RKO (cell line): ENCODE measurements around the gene LDAF1.

Source experiments
- DNase-seq: peaks from one replicate; pipeline ENCODE4 v3.0.0-alpha.2; 2016; ENCODE audit warnings: low spot score

The LDAF1 gene

DNA sequence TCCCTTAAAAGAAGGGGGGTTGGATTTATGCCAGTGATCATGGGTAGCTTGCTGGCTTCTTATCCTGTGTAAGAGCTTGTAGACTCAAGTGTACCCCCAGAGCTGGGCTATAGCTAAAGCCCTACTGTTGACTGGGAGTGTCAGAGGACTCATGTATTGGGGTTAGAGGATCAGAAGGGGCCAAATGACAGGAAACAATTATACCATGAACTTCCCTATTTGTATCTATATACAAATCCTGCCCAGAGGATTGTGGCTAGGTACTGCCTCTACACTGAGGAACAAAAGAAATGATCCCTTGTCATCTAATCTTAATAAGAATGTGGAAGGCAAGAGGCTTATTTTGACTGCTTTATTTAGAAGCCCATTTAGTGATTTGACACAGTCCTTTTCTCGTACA, 38.6 kb downstream of the LDAF1 start:
- DNase-seq: no peak

- no peak for DNase-seq
Measured at GRCh38 chr16:21197621-21198020, 39.1 kb downstream of the LDAF1 start.

DNA sequence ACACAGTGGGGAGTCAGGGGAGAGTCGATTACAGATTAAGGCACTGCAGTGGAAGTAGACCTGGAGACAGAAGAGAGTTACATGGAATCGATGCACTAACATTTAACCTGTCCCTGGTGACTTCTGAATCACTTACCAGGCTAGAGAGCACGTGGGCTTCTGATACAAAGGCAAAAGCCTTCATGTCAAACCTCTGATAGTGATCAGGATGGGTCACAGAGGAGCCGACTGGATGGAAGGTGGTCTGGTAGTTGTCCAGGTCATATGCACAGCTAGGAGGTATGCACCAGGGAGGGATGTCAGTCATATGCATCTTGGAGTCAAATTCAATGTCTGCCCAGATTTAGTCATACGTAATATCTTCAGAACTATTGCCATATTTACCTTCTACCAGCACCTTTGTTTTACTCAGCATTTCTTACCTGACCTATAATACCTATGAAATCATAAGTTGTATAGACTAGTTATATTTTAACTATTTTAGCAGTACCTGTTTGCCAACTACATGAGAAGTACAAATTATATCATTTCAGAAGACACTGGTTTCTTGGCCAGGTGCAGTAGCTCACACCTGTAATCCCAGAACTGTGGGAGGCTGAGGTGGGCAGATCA, 41.2 kb downstream of the LDAF1 start:
- DNase-seq: no peak

DNA sequence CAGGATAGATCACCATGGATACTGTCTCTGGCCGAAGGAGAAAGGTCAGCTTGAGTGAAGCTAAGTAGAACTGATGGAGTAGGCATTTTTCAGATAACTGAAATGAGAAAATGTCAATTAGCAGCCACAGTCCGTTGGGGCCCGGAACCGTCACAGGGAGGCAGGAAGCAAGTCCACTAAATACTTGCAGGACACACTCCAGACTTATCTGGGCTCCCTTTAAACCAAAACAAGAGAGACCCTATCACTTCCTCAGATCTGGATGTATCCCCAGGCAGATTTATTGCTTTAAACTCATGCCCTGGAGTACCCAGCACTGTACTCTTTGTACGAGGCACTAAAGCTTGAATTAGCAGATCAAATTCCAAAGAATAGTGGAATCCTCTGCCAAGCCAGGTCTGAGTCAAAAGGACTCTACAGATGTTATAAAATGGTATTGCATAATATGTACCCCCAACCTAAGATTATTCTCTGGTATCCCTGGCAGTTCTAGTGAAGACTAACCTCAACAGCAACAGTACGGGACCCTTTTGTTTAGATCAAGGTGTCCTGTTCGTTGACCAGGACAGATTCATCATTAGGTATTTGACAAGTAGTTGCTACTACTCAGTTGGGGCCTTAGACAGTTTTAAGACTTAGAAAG, 44.8 kb downstream of the LDAF1 start:
- DNase-seq: no peak

DNA sequence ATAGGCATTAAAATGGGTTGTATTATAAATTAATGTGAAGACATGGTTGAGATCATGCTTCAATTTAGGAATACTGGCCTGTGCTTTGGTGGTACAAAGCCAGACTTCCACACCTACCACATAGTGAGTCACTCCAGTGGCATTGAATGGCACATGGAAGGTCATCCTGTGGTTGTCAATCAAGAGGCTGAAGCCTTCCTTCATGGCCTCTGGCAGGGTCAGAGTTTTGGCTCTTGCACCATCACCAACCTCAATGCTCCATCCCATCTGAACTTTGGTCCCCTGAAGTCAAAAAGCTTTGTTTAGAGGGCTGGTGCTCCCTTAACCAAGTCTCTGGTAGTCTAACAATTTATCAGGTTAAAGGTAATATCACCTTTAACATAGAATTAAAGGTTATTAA, 46.8 kb downstream of the LDAF1 start:
- no peak for DNase-seq

GRCh38 chr16:21206550-21206949, 48.1 kb downstream of the LDAF1 start:
- no peak for DNase-seq

GRCh38 chr16:21208446-21209230, 50.2 kb downstream of the LDAF1 start:
- DNase-seq: no peak

GRCh38 chr16:21211486-21211885, 53.0 kb downstream of the LDAF1 start, which contains the start of gene ZP2:
TSS of gene ZP2 (minus strand) at chr16:21211574. CDS start at chr16:21211547, 27 bp downstream.
- no peak for DNase-seq

GRCh38 chr16:21214086-21214485, 55.6 kb downstream of the LDAF1 start:
- DNase-seq: no peak

GRCh38 chr16:21217121-21217520, 58.6 kb downstream of the LDAF1 start:
- DNase-seq: no peak

GRCh38 chr16:21218153-21218552, 59.7 kb downstream of the LDAF1 start:
- DNase-seq: no peak

- DNase-seq: no peak
Measured at GRCh38 chr16:21219551-21219950, 61.1 kb downstream of the LDAF1 start.

DNA sequence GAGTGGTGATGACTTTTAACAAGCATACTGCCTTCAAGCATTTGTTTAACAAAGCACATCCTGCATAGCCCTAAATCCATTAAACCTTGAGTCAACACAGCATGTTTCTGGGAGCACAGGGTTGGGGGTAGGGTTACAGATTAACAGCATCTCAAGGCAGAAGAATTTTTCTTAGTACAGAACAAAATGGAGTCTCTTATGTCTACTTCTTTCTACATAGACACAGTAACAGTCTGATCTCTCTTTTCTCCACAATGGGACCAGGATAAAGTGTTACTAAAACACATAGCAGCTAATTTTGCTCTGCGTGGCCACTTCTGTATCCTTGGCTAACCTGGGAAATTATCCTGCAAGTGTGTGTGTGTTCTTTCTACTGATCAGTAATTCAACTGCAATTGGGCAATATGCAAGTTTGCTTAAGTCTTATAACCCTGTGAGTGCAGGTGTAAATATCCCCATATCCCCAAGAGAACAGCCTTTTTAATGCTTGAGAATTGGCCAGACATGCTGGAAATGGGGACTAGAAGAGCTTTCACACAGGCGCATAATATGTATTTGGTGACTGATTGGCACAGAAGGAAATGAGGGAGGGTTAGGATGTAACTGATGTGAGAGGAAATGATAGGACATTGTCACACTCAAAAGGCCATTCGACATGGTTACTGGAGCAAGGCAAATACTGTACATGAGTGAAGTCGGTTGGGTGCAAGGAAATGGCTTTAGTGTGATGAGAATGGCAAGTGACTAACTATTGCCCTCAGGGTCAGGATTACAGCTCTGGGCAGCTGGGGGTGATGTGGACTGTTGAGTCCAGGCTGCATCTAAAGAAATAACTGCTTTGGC, 64.2 kb downstream of the LDAF1 start:
- no peak for DNase-seq

GRCh38 chr16:21223787-21224186, 65.3 kb downstream of the LDAF1 start:
- no peak for DNase-seq

- DNase-seq: no peak
Measured at GRCh38 chr16:21224800-21225199, 66.3 kb downstream of the LDAF1 start.

DNA sequence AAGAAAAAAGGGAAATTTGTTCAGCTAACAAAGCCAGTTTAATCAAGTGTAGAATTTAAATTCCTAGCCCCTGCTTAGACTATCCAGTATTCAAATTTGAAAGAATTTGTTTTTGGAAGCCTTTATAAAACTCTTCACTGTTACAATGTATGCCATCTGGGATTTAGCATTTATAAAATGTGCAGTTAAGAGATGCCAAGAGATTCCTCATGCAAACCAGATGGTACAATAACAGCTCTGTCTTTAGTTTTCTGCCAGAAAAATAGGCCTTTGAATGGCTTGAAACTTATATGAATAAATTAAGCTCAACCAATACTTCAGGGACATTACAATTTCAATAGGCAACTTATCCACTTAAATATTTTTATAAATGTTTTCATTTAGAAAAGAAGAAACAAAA, 68.3 kb downstream of the LDAF1 start:
- DNase-seq: no peak

DNA sequence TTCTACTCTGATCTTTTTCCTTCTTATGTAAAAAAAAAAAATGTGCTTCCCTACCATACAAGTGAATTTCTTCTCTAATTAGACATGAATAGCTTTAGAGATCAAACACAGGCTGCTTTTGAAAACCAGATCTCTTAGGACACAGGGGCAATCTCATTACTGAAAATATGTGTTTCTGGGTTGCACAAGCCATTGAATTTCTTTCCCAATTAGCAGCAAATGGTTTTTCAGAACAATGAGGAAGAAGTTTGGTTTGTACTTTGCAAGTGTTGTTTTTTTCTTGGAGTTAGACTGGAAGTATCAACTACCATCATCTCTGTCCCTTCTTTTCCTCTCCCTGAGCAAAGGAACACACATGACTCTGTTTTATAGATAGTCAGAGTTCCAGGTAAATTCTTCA, 69.4 kb downstream of the LDAF1 start:
- DNase-seq: no peak

DNA sequence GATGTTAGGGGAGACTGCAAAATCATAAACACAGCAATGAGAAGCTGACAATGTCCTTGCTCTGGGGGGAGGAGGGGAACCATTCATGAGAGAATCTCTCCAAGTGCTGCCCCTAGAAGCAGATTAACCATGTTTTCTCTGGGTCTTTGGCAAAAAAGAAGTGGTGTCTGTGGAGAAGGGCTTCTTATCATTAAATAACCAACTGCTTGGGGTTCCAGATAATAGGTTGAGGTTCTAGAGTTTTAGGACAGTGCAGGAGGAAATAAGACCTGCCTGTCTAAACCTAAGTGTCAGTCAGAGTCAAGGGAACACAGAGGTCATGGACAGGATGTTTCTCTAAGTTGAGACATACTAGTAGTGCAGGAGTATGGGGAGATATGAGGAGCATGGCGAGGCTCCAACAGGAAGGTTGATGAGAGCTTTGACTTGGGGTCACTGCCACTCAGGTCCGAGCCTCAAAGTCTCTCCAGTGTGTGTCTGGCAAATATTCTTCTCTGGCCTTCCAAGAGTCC, 69.9 kb downstream of the LDAF1 start:
- no peak for DNase-seq
